ENCODE results near the gene SOX14. TPM values are rescaled to one million over a fixed set of nuclear protein-coding genes. Genes with fewer than 3 reads are reported as not detected.

The SOX14 gene
- total and polyA plus RNA-seq, 2 experiments from 2014 or later: 0.39 TPM; not detected in 1

DNA sequence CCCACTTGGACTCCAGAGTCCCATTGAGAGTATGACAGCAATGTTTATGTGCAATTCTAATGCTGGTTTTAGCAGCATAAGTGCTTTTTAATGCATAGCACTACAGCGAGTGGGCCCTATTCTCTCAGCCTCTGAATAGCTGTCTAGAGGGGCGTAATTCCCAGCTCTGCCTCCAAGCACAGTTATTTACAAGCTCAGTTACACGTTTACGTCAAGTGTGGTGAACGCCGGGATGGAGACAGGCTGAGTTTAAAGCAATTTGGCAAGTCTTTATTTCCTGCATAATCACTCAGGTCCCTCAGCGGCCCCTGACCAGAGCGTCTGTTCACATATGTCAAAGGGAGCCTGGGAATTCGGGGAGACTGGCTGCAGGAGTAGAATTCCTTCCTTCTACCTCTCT, 43.9 kb downstream of the SOX14 start:
- Histone ChIP-seq H3K27me3 (ENCODE audit: insufficient read depth) (no peaks in the 10 kb centered on the region), H3K36me3 (ENCODE audit: insufficient read depth) (no peaks in the 10 kb centered on the region; the same call in 1 of the 2 replicates), H3K79me2 (replicated peaks; ENCODE audit: insufficient read depth) (no peaks in the 10 kb centered on the region), H3F3A (replicated peaks; ENCODE audit: low read depth) (no peaks in the 10 kb centered on the region), H3K4me2 (peak overlapping the region; percentile 55; the same call in 1 of the 2 replicates), H3K9me2 (ENCODE audit: insufficient read depth) (peaks cover 11% of the 10 kb centered on the region), H4K20me1 (replicated peaks; ENCODE audit: insufficient read depth) (no peaks in the 10 kb centered on the region), H3K27ac (ENCODE audit: low read depth) (no peak overlapping the region; the same call in 1 of the 2 replicates), H3K4me3 (no peak overlapping the region), H2AFZ (peak overlapping the region; percentile 94), H3K4me1 (ENCODE audit: insufficient read depth) (peaks cover 43% of the 10 kb centered on the region)
- Mint-ChIP-seq H3K4me3 (no peak overlapping the region), H3K27ac (no peak overlapping the region), H3K27me3 (ENCODE audit: insufficient read depth, low read depth, poor library complexity) (peaks cover 4% of the 10 kb centered on the region), H3K4me1 (peaks cover 36% of the 10 kb centered on the region), H3K36me3 (ENCODE audit: low read depth) (no peaks in the 10 kb centered on the region), H3K9me3 (peaks cover 10% of the 10 kb centered on the region; the same call in 2 of the 3 replicates)
- DNase-seq (ENCODE audit: low spot score) (peak; percentile 34), ATAC-seq (peak; percentile 78)
- TF ChIP-seq STAT1 (IDR thresholded peaks at IDR 0.05; ENCODE audit: unreplicated experiment): no peak
- no peak for TF ChIP-seq EZH2 (IDR thresholded peaks at IDR 0.05; ENCODE audit: low read depth, unreplicated experiment)
- no peak for TF ChIP-seq EZH2phosphoT487 (IDR thresholded peaks at IDR 0.05; ENCODE audit: unreplicated experiment)
- no peak for TF ChIP-seq ETS1 (IDR thresholded peaks at IDR 0.05)

DNA sequence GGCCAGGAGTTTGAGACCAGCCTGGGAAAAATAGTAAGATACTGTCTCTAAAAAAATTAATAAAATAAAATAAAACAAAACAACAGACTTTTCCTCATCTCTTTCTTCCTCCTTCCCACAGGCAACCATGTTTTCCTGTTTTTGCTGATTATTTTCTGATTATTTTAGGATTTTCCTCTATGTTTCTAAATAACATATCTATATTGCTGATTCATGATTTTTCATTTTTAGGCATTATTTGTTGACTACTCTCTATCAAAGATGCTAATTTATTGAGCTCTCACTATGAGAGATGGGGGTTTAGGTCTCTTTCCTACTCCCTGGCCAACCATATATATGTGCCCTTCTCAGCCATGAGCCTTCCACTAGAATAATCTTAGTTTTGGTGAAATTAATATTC, 45.4 kb downstream of the SOX14 start:
- ATAC-seq: no peak
- no peak overlapping the region for H2AFZ ChIP-seq
- H3K4me3 ChIP-seq: no peak overlapping the region
- no peak overlapping the region for H3K27ac ChIP-seq (ENCODE audit: low read depth)
- Mint-ChIP-seq H3K36me3 (ENCODE audit: low read depth) (no peaks in the 10 kb centered on the region), H3K27ac (no peak overlapping the region), H3K27me3 (ENCODE audit: insufficient read depth, low read depth, poor library complexity) (peaks cover 4% of the 10 kb centered on the region), H3K9me3 (peaks cover 6% of the 10 kb centered on the region; the same call in 2 of the 3 replicates), H3K4me1 (peaks cover 41% of the 10 kb centered on the region), H3K4me3 (no peak overlapping the region)
- peaks cover 48% of the 10 kb centered on the region for H3K4me1 ChIP-seq (ENCODE audit: insufficient read depth)
- H3K36me3 ChIP-seq (ENCODE audit: insufficient read depth): no peaks in the 10 kb centered on the region; the same call in 1 of the 2 replicates
- no peak overlapping the region for H3K4me2 ChIP-seq
- no peaks in the 10 kb centered on the region for H3F3A ChIP-seq (replicated peaks; ENCODE audit: low read depth)
- no peaks in the 10 kb centered on the region for H4K20me1 ChIP-seq (replicated peaks; ENCODE audit: insufficient read depth)
- TF ChIP-seq STAT1 (IDR thresholded peaks at IDR 0.05; ENCODE audit: unreplicated experiment) (no peak), ZNF114 (CRISPR knock-in tag; IDR thresholded peaks at IDR 0.05) (no peak), ZNF331 (CRISPR knock-in tag; IDR thresholded peaks at IDR 0.05; ENCODE audit: low read depth) (no peak), CTCF (conservative IDR thresholded peaks at IDR 0.05; ENCODE audit: low read depth in 2 of 2) (no peak), EZH2phosphoT487 (IDR thresholded peaks at IDR 0.05; ENCODE audit: unreplicated experiment) (no peak), JUNB (IDR thresholded peaks at IDR 0.05; ENCODE audit: unreplicated experiment) (no peak), EZH2 (IDR thresholded peaks at IDR 0.05; ENCODE audit: low read depth, unreplicated experiment) (no peak)
- TF ChIP-seq, protein P1, sequence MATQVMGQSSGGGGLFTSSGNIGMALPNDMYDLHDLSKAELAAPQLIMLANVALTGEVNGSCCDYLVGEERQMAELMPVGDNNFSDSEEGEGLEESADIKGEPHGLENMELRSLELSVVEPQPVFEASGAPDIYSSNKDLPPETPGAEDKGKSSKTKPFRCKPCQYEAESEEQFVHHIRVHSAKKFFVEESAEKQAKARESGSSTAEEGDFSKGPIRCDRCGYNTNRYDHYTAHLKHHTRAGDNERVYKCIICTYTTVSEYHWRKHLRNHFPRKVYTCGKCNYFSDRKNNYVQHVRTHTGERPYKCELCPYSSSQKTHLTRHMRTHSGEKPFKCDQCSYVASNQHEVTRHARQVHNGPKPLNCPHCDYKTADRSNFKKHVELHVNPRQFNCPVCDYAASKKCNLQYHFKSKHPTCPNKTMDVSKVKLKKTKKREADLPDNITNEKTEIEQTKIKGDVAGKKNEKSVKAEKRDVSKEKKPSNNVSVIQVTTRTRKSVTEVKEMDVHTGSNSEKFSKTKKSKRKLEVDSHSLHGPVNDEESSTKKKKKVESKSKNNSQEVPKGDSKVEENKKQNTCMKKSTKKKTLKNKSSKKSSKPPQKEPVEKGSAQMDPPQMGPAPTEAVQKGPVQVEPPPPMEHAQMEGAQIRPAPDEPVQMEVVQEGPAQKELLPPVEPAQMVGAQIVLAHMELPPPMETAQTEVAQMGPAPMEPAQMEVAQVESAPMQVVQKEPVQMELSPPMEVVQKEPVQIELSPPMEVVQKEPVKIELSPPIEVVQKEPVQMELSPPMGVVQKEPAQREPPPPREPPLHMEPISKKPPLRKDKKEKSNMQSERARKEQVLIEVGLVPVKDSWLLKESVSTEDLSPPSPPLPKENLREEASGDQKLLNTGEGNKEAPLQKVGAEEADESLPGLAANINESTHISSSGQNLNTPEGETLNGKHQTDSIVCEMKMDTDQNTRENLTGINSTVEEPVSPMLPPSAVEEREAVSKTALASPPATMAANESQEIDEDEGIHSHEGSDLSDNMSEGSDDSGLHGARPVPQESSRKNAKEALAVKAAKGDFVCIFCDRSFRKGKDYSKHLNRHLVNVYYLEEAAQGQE (IDR thresholded peaks at IDR 0.05; ENCODE audit: unreplicated experiment): no peak
- H3K79me2 ChIP-seq (replicated peaks; ENCODE audit: insufficient read depth): no peaks in the 10 kb centered on the region
- H3K9me2 ChIP-seq (ENCODE audit: insufficient read depth): peaks cover 7% of the 10 kb centered on the region; the same call in 1 of the 2 replicates
- DNase-seq (ENCODE audit: low spot score): no peak
- H3K27me3 ChIP-seq (ENCODE audit: insufficient read depth): no peaks in the 10 kb centered on the region

Data from GM23338 (cell line).